Fibroblast of pulmonary artery (primary cell): ENCODE measurements around the gene CERT1.

Experiments used
- DNase-seq: peaks from one replicate; pipeline ENCODE4 v3.0.0-alpha.2; 2010; ENCODE audit warnings: low read depth
- H3K4me3 ChIP-seq: replicated peaks from 2 replicates; pipeline ENCODE4 v1.5.1; 2011; ENCODE audit warnings: low read depth, mild to moderate bottlenecking, control low read depth, low read length, moderate library complexity
- TF ChIP-seq, protein P1 (sequence below): IDR thresholded peaks from 2 replicates; pipeline ENCODE4 v1.5.1; 2011; ENCODE audit warnings: mild to moderate bottlenecking, control low read depth, low read length, inconsistent platforms; ENCODE audit errors: missing control alignments

The CERT1 gene

DNA sequence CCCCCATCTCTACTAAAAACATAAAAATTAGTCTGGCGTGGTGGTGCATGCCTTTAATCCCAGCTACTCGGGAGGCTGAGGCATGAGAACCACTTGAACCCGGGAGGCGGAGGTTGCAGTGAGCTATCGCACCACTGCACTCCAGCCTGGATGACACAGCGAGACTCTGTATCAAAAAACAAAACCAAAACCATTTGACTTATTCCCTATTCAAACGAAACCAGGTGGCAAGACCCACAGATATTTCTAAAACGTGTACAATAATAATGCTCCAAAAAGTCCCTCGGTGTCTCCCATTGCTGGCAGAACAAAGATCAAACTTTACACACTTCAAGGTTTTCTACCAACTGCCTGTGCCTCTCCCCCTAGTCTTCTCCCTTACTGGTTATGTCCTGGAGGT lies 144.6 kb downstream of the CERT1 start:
- no peak overlapping the region for H3K4me3 ChIP-seq
- TF ChIP-seq, protein P1, sequence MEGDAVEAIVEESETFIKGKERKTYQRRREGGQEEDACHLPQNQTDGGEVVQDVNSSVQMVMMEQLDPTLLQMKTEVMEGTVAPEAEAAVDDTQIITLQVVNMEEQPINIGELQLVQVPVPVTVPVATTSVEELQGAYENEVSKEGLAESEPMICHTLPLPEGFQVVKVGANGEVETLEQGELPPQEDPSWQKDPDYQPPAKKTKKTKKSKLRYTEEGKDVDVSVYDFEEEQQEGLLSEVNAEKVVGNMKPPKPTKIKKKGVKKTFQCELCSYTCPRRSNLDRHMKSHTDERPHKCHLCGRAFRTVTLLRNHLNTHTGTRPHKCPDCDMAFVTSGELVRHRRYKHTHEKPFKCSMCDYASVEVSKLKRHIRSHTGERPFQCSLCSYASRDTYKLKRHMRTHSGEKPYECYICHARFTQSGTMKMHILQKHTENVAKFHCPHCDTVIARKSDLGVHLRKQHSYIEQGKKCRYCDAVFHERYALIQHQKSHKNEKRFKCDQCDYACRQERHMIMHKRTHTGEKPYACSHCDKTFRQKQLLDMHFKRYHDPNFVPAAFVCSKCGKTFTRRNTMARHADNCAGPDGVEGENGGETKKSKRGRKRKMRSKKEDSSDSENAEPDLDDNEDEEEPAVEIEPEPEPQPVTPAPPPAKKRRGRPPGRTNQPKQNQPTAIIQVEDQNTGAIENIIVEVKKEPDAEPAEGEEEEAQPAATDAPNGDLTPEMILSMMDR, result no peak

DNA sequence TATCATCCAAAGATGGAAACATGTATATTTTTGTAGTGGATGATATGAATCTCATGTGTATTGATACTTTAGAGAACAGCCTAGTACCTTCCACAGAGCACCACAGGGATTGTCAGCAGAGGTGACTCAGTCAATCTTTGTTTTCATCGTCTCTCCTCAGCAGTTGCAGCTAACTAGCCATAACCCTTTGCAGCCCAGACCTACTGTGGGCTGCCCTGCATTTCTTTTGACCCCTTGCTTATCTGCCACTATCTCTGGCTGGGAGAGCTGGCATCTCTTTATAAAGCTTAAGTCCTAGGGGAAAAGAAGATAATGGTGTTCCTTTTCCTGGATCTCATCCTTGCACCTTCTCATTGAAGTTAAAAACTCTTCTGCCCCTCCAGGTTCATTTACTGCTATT lies 145.7 kb downstream of the CERT1 start:
- H3K4me3 ChIP-seq, result no peak overlapping the region
- DNase-seq, result no peak
- TF ChIP-seq, protein P1, result no peak

More for the DNA sequence above, 144.6 kb downstream of the CERT1 start:
- DNase-seq, result no peak

DNA sequence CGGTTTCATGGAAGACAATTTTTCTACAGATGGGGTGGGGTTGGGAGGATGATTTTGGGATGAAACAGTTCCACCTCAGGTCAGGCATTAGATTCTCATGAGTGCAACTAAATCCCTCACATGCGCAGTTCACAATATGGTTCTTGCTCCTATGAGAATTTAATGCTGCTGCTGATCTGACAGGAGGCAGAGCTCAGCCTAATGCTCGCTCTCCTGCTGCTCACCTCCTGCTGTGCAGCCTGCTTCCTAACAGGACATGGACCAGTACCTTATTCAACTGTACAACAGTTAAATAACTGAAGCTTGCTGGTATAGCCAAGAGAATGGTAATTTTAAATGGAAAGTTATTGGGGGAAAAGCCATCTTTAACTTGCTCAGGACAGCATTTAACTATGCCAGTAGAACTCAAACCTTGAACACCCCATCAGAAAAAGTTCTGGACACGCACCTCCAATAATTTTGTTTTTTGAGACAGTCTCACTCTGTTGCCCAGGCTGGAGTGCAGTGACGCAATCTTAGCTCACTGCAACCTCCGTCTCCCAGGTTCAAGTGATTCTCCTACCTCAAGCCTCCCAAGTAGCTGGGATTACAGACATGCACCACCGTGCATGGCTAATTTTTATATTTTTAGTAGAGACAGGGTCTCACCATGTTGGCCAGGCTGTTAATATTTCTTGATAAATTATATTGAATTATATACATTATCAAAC lies 146.7 kb downstream of the CERT1 start:
- no peak overlapping the region for H3K4me3 ChIP-seq
- no peak for DNase-seq
- TF ChIP-seq, protein P1, result no peak

DNA sequence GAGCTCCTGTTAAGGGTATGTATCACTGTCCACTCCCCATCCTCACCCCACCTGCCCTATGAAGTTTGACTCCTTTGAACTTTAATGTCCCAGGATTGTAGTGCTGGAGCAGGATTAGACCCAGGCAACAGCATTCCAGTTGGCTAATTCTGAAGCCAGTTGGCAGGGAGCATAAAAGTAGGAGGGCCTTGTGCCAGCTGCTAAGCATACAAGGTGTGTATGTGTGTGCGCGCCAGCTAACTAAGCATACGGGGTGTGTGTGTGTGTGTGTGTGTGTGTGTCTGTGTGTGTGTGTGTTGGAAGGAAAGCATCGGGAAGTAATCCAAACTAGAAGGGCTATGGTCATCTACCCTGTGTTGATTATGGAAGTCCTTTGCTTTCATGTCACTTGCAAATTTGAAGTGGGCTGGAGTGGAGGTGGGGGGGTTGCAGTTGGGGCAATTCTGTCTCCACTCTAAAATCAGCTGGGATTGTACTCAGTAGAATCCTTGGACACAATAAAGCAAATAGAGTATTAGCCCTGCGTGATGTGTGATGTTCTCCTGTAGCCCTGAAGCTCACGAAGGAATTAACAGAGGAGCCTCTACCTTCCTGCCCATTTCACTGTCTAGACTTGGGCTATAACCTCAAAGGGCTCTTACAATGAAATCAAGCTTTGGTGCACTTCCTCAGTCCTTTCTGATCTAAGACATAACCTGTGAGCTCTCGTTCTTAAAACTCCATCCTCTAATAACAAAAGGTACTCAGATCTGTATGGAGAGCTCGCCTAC lies 147.5 kb downstream of the CERT1 start:
- no peak overlapping the region for H3K4me3 ChIP-seq
- TF ChIP-seq, protein P1, result no peak
- DNase-seq, result no peak

DNA sequence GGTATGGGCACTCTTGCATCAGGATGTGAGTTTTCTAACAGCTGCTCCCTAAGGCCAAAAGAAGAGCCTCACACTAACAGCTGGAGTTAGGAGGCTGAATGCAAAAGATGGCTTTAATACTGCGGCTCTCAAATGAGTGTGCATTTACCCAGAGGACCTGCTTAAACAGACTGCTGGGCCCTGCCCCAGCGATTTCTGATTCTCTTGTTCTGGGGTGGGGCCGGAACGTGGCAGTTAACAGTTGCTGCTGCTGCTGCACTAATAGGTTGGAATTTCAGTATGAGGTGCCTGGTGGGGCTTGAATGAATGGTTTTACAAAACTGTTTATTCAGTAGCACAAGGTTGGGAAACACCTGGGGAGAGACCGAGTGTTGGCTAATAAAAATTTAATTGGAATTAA lies 148.3 kb downstream of the CERT1 start:
- H3K4me3 ChIP-seq, result no peak overlapping the region
- DNase-seq, result no peak
- TF ChIP-seq, protein P1, result no peak

DNA sequence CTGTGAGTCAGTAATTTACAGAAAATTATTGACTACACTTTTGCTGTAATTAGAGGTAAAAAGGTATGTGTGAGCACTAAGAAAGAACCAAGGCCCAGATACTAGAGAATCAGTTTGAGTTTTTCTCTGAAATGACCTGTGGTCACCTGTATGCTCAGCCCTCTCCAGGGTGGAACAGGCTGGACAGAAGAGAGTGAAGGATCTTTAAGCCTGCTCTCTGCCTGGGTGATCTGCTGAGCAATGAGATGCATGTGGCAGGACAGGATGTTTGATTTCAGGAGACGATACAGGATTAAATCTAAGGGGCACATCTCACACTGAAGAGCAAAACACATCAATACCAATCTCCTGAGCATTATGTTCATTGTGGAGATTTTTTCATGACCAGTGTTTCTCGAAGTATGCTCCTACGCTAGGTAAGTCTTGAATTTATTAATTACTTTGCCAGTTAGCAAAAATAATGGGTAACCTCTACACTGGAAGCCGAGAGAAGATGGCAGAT lies 148.9 kb downstream of the CERT1 start:
- no peak overlapping the region for H3K4me3 ChIP-seq
- DNase-seq, result no peak
- TF ChIP-seq, protein P1, result no peak
